Right kidney (tissue), 1 donor: ENCODE data around the gene UGT1A4.
"Not testable (repeated sequence)": the region's sequence is repeated elsewhere in the genome, so short reads cannot be mapped to it uniquely, and the experiment has no call there.

Source experiments
- DNase-seq: peaks from one replicate; pipeline ENCODE4 v3.0.0-alpha.2; 2016

The UGT1A4 gene

DNA sequence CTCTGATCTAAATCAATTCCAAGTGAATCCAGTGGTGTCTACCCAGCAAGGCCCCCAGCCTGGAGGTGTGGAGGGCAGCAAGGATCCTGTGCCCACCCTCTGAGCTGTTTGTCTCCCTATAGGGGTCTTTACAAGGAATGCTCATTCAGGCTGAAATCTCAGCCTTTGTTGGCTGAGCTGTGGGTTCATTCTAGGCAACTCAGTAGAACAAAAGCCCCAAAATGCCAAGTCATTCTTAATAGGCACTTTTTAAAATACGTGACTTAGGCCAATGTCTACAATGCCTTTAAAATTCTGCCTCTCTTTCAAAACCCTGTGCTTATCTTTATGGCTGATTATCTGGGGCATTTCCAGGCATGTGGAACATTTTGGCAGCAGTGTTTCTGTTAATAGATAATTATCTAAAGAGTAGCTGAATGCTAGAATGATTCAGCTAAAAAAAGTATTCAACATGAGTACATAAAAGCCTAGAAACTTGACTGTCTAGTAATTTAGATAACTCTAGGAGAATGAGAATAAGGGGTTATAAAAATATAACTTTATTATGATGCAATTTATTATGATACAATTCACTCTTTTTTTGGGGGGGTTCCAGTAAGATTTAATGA is 18.4 kb upstream of the UGT1A4 start:
- no peak for DNase-seq

GRCh38 chr2:233700842-233701241 is 17.7 kb upstream of the UGT1A4 start:
- DNase-seq: not testable (repeated sequence)

DNA sequence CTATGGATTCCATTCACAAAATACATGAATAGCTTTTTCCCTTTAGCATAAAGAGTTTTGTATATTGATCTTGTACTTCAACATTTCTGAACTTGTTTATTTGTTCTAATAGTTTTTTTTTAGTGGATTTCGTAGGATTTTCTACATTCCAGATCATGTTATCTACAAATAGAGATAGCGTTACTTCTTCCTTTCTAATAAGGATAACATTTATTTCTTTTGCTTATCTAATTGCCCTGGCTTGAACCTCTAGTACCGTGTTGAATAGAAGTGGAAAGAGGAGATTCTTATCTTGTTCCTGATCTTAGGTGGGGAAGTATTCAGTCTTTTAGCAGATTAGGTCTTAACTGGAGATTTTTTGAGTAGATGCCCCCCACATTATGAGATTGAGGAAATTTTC is 16.3 kb upstream of the UGT1A4 start:
- no peak for DNase-seq

DNA sequence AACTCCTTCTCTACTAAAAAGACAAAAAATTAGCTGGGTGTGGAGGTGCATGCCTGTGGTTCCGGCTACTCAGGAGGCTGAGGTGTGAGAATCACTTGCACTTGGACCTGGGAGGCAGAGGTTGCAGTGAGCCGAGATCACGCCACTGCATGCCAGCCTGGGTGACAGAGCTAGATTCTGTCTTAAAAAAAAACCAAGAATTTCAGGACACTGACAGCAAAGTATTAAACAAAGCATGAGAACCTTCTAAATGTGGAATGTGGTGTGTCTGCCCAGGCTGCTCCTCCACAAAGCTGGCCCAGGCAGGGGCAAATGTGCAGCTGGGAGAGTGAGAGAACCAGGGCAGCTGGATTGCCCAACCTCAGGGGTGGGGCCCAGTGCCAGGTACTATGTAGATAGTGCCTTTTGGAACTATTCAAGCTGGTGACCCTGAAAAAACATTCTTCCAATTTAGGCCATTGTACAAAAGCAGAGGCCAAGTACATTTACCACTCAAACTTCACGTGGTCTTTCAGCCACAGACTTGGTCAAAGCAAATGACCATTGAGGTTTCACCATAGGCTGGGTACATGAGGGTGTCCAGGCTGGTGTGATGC is 12.5 kb upstream of the UGT1A4 start:
- no peak for DNase-seq

DNA sequence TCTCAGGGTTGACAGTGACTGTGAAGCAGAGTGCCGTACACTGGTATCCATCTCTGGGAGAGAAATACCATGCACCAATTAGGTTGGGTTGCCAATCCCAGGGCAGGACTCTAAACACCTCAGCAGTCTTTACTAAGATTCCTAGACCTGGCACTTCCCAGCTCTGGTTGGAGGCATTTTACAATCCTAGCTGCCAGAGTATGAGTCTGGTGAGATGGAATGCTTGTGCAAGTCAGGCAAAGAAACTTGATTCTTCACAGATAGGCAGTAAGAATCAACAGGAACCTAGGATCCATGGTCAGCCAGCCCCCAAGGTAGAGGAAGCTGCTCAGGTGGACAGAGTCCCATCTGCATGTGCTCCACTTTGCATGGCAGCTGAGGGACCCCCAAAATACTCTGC is 11.8 kb upstream of the UGT1A4 start:
- DNase-seq: no peak

- no peak for DNase-seq
Measured at GRCh38 chr2:233707940-233708644, 10.4 kb upstream of the UGT1A4 start.

GRCh38 chr2:233708942-233709341 is 9.6 kb upstream of the UGT1A4 start:
- no peak for DNase-seq

- DNase-seq: peak; percentile 37
Measured at GRCh38 chr2:233711312-233712008, 7.1 kb upstream of the UGT1A4 start.

- no peak for DNase-seq
Measured at GRCh38 chr2:233712611-233713261, 5.8 kb upstream of the UGT1A4 start, which contains the start of gene UGT1A5. Gene UGT1A5 (plus strand): TSS chr2:233712907. CDS start chr2:233712992, 85 bp downstream.

- DNase-seq: no peak
Measured at GRCh38 chr2:233713262-233713615, 5.3 kb upstream of the UGT1A4 start.

GRCh38 chr2:233714121-233714520 is 4.4 kb upstream of the UGT1A4 start:
- DNase-seq: no peak

DNA sequence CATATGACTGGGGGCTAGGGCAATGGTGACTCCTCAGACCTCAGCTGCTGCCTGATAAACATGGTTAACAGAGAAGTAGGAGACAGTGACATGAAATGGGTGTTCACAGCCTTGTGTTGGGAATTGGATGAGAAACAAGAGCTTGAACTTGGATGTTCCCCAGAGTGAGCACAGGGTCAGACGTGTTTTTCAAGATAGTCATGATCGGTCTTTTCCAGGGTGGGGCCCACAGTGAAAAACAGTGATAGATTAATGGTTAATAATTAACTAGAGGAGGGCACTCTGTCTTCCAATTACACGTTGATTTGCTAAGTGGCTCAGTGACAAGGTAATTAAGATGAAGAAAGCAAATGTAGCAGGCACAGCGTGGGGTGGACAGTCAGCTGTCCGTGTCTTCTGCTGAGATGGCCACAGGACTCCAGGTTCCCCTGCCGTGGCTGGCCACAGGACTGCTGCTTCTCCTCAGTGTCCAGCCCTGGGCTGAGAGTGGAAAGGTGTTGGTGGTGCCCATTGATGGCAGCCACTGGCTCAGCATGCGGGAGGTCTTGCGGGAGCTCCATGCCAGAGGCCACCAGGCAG is 10.3 kb downstream of the UGT1A4 start, which contains the start of gene UGT1A3:
Gene UGT1A3, plus strand, starts transcription at position 320 of the 579 bp plus-strand sequence. Its CDS starts 85 bp downstream, at position 405.
- DNase-seq: no peak

GRCh38 chr2:233736868-233737653 is 18.5 kb downstream of the UGT1A4 start:
- not testable (repeated sequence) for DNase-seq

DNA sequence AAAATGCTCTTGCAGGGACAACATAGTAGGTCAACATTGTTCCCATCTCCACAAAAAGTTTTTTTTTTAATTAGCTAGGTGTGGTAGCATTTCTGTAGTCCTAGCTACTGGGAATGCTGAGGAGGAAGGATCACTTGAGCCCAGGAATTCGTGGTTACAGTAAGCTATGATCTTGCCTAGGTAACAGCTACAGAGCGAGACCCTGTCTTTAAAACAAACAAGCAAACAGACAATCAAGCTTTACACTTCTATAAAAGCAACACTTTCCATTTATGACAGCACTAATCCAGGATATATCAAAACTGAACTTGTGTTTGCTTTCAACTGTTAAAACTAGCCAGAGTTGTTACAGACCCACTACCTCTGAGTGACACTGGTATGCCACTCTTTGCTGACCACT is 22.3 kb downstream of the UGT1A4 start:
- DNase-seq: no peak

- no peak for DNase-seq
Measured at GRCh38 chr2:233743464-233744259, 25.1 kb downstream of the UGT1A4 start.

DNA sequence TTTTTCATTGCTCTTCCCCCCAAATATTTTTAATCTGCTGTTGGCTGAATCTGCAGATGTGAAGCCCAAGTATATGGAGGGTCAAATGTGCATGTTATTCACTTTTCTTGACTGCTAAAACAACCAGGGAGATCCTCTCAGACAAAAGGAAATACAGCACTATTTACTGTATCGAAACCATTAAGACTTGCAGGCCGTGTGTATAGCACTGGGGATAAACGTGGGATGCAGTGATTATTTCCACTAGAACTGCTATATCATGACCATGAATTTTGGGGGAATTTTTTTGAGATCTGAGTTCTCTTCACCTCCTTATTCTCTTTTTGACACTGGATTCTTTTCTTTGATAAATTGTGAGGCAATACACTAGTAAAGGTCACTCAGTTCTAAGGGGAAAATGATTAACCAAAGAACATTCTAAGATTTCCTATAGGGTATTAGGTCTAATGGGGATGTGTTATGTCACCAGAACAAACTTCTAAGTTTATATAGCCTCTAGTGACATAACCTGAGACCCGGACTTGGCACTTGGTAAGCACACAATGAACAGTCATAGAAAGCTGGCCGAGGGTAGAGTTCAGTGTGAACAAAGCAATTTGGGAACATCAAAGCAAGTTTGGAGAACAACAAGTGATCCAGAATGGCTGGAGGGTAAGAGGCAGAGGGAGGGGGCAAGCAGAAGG is 26.7 kb downstream of the UGT1A4 start:
- DNase-seq: no peak

GRCh38 chr2:233745838-233746237 is 27.3 kb downstream of the UGT1A4 start:
- DNase-seq: not testable (repeated sequence)

GRCh38 chr2:233746475-233747282 is 28.1 kb downstream of the UGT1A4 start:
- DNase-seq: no peak

DNA sequence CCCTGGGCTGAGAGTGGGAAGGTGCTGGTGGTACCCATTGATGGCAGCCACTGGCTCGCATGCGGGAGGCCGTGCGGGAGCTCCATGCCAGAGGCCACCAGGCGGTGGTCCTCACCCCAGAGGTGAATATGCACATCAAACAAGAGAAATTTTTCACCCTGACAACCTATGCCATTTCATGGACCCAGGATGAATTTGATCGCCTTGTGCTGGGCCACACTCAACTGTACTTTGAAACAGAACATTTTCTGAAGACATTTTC is 28.7 kb downstream of the UGT1A4 start:
- no peak for DNase-seq
